Omental fat pad (tissue), 4 donors: ENCODE results near the gene UGGT1. TPM values are rescaled to one million over a fixed set of nuclear protein-coding genes. Genes with fewer than 3 reads are reported as not detected.

ENCODE experiments used
- ATAC-seq: fragments of 150-250 bp; one replicate; pipeline ENCODE4 v1.9.1; 2016; ENCODE audit warnings: mild to moderate bottlenecking, moderate library complexity; ENCODE audit not compliant: low FRiP score
- DNase-seq: peaks from one replicate; pipeline ENCODE4 v3.0.0-alpha.2; 2019; ENCODE audit warnings: low spot score
- total RNA-seq, 4 donors: library from RNA; depleted of rRNA; stranded (reverse); fragments of >200 nt; gene quantifications; one replicate each; pipeline ENCODE4 v1.1.0, GENCODE V29; 2016
- TF ChIP-seq, protein P1 (sequence below), 3 donors: fragments of 450-650 bp; IDR thresholded peaks; one replicate each; pipeline ENCODE4 v1.5.1; 2016 to 2017; ENCODE audit warnings: antibody characterized with exemption in 3 of 3, mild to moderate bottlenecking in 3 of 3, moderate library complexity in 2 of 3

The UGGT1 gene
- total RNA-seq, 4 donors from 2014 or later: 49.0 to 67.9 (median 66.7) TPM

GRCh38 chr2:128179461-128179755 is 88.4 kb downstream of the UGGT1 start:
- DNase-seq (no peak), ATAC-seq (no peak)
- TF ChIP-seq, protein P1, sequence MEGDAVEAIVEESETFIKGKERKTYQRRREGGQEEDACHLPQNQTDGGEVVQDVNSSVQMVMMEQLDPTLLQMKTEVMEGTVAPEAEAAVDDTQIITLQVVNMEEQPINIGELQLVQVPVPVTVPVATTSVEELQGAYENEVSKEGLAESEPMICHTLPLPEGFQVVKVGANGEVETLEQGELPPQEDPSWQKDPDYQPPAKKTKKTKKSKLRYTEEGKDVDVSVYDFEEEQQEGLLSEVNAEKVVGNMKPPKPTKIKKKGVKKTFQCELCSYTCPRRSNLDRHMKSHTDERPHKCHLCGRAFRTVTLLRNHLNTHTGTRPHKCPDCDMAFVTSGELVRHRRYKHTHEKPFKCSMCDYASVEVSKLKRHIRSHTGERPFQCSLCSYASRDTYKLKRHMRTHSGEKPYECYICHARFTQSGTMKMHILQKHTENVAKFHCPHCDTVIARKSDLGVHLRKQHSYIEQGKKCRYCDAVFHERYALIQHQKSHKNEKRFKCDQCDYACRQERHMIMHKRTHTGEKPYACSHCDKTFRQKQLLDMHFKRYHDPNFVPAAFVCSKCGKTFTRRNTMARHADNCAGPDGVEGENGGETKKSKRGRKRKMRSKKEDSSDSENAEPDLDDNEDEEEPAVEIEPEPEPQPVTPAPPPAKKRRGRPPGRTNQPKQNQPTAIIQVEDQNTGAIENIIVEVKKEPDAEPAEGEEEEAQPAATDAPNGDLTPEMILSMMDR (IDR thresholded peaks at IDR 0.05): no peak

DNA sequence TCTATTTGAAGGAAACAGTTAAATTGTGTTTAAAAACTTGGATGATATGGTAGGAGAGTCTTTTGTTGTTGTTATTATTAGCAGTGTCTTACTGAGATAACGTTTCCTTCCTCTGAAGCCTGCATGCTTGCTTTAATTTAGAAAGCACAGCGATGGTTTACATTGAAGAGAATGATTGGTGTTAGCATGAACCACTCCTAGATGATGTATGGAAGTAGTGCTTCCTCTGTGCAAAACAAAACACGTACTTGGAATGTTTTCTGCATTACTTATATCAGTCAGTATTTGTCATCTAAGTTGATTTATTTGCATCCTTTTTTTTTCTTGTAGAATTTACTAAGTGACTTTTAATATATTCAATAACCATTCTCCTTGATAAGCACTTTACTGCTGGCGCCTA is 89.0 kb downstream of the UGGT1 start:
- ATAC-seq (no peak), DNase-seq (no peak)
- TF ChIP-seq, protein P1 (IDR thresholded peaks at IDR 0.05): no peak

- TF ChIP-seq, protein P1 (IDR thresholded peaks at IDR 0.05): no peak
- ATAC-seq (no peak), DNase-seq (no peak)
Measured at GRCh38 chr2:128185576-128185975, 94.6 kb downstream of the UGGT1 start.

DNA sequence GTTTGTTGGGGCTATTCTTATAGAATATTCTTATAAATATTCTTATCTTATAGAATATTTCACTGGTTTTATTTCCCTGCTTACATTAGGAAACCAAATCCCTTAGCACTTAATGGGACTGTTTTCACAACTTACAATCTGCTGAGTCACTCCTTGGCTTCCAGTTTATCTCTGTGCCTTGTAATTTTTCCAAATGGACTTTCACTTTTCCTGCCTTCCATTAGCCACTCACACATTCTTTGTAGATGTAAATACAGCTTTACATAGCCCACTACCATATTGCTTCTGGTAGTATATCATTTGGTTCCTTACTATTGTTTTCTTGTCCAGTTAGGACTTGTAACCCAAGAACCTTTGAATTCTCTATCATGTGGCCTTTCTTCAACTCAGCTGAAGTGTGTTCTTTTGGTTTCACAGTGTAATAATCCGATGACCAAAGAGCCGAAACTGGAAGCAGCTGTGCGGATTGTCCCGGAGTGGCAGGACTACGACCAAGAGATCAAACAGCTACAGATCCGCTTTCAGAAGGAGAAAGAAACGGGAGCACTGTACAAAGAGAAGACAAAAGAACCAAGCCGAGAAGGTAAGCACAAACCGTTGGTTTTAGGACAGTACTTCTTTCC is 96.1 kb downstream of the UGGT1 start:
- DNase-seq (no peak), ATAC-seq (peak; percentile 67)
- TF ChIP-seq, protein P1 (IDR thresholded peaks at IDR 0.05): no peak

GRCh38 chr2:128195435-128195984 is 104.5 kb downstream of the UGGT1 start:
- ATAC-seq: no peak
- TF ChIP-seq, protein P1 (IDR thresholded peaks at IDR 0.05): no peak

GRCh38 chr2:128196026-128196425 is 105.0 kb downstream of the UGGT1 start:
- DNase-seq: no peak

More at GRCh38 chr2:128195435-128195984, 104.5 kb downstream of the UGGT1 start:
- no peak for DNase-seq

More at GRCh38 chr2:128196026-128196425, 105.0 kb downstream of the UGGT1 start:
- TF ChIP-seq, protein P1 (IDR thresholded peaks at IDR 0.05): no peak
- peak; percentile 33 for ATAC-seq
